Sigmoid colon (tissue), 7 donors: ENCODE results near the gene NMRAL1. TPM values are rescaled to one million over a fixed set of nuclear protein-coding genes. Genes with fewer than 3 reads are reported as not detected.

ENCODE experiments used
- DNase-seq: peaks from one replicate; pipeline ENCODE4 v3.0.0-alpha.2; 2019
- H3K27ac ChIP-seq, 4 donors: fragments of 200-600 bp; sonication (generic); one replicate each; pipeline ENCODE4 v1.5.1; 2016 to 2019; ENCODE audit warnings: mild to moderate bottlenecking in 1 of 4
- H3K27me3 ChIP-seq, 3 donors: fragments of 200-600 bp; sonication (generic); one replicate each; pipeline ENCODE4 v1.5.1; 2019; ENCODE audit warnings: mild to moderate bottlenecking in 1 of 3
- H3K36me3 ChIP-seq, 4 donors: fragments of 200-600 bp; sonication (generic); one replicate each; pipeline ENCODE4 v1.5.1; 2016 to 2019
- H3K4me1 ChIP-seq, 4 donors: fragments of 200-600 bp; sonication (generic); one replicate each; pipeline ENCODE4 v1.5.1; 2017 to 2019
- H3K4me3 ChIP-seq, 4 donors: fragments of 200-600 bp; sonication (generic); one replicate each; pipeline ENCODE4 v1.5.1; 2017 to 2019; ENCODE audit warnings: mild to moderate bottlenecking in 2 of 4, moderate library complexity in 1 of 4
- H3K9me3 ChIP-seq, 4 donors: fragments of 200-600 bp in 3 of 4; sonication (generic) in 3 of 4; one replicate each; pipeline versions ENCODE4 v1.5.1 to v1.6.1; 2013 to 2019
- EP300 ChIP-seq, 4 donors: sonication (generic); formaldehyde crosslinking; IDR thresholded peaks; one replicate each; pipeline ENCODE4 v1.6.1; 2017; ENCODE audit warnings: antibody characterized with exemption in 4 of 4
- POLR2A ChIP-seq, 2 donors: fragments of 450-650 bp; IDR thresholded peaks; one replicate each; pipeline ENCODE4 v1.6.1; 2016; ENCODE audit warnings: antibody characterized with exemption in 2 of 2, mild to moderate bottlenecking in 2 of 2, moderate library complexity in 2 of 2
- POLR2AphosphoS5 ChIP-seq, 4 donors: sonication (generic); formaldehyde crosslinking; IDR thresholded peaks; one replicate each; pipeline ENCODE4 v1.6.1; 2017; ENCODE audit warnings: antibody characterized with exemption in 4 of 4
- WGBS, 2 donors: extraction: QIAGEN DNeasy Blood & Tissue Kit; methylation state at CpG; one replicate each; pipeline ENCODE4 v1.1.7; 2013; 5-methylcytosine and 5-hydroxymethylcytosine counted together
- intact Hi-C: fragments of 100-400 bp; cut with DNase I; formaldehyde crosslinking; loops from one replicate; pipeline ENCODE4 v1.15.1; 2023
- polyA plus RNA-seq, 3 donors: library from polyadenylated mRNA; stranded (reverse); fragments of 200-250 nt; gene quantifications; one replicate each; pipeline ENCODE4 v1.2.3, GENCODE V29; 2013
- total RNA-seq, 4 donors: library from RNA; depleted of rRNA; stranded (reverse); fragments of >200 nt; gene quantifications; one replicate each; pipeline ENCODE4 v1.1.0, GENCODE V29; 2016
- TF ChIP-seq, protein P1 (sequence below), 4 experiments: fragments of 450-650 bp in 3 of 4; fragments of 200-600 bp in 1 of 4; IDR thresholded peaks; one replicate each; pipeline ENCODE4 v1.5.1; 2016 to 2019; ENCODE audit warnings: antibody characterized with exemption in 4 of 4, mild to moderate bottlenecking in 3 of 4, moderate library complexity in 2 of 4
- donor health status: healthy with polysubstance abuse.
- donor health status: Bipolar disorder and iron deficiency.
- donor health status: healthy.

NMRAL1 gene
- total and polyA plus RNA-seq, 7 donors: 24.8 to 62.3 (median 46.8) TPM

DNA sequence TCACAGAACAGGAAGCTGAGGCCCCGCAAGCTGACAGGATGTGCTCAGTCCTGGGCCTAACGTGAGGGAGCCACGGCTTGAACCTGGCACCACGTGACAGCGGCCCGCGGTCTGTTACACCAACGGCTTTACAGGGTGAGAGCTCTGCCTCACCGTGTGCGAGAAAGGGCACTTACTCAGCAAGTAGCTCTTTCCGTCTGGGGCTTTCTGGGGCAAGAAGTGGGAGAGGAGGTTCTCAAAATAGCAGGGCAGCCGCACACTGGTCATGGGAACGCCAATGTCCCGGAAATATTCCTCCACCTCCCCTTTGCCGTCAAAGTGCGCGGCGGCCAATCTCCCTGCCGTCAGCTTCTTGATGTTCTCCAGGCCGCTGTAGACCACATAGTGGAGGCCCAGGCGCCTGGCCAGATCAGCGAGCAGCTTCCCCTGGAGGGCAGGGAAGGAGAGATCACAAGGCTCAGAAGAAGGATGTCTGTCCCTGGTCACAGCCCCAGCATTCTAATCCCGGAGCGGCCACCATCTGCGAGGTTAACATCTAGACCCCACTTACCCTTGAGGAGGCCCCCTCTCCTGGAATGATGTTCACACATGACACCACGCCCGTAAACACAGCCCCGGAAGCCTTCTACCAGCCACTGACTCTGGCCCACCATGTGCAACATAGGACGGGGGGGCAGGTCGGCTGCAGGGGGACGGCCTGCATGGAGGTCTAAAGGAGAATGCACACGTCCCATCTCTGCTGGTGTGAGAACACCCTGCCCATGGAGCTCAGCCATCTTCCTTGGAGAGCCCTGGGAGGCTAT lies 8.2 kb downstream of the NMRAL1 start:
- H3K27ac ChIP-seq: peak overlapping the region in 1 of 4 donors; percentile 55
- TF ChIP-seq, protein P1, sequence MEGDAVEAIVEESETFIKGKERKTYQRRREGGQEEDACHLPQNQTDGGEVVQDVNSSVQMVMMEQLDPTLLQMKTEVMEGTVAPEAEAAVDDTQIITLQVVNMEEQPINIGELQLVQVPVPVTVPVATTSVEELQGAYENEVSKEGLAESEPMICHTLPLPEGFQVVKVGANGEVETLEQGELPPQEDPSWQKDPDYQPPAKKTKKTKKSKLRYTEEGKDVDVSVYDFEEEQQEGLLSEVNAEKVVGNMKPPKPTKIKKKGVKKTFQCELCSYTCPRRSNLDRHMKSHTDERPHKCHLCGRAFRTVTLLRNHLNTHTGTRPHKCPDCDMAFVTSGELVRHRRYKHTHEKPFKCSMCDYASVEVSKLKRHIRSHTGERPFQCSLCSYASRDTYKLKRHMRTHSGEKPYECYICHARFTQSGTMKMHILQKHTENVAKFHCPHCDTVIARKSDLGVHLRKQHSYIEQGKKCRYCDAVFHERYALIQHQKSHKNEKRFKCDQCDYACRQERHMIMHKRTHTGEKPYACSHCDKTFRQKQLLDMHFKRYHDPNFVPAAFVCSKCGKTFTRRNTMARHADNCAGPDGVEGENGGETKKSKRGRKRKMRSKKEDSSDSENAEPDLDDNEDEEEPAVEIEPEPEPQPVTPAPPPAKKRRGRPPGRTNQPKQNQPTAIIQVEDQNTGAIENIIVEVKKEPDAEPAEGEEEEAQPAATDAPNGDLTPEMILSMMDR (IDR thresholded peaks at IDR 0.05): no peak
- TF ChIP-seq POLR2AphosphoS5 (IDR thresholded peaks at IDR 0.05): peak in 2 of 4 donors; percentile 42 to 61
- no peak for TF ChIP-seq POLR2A (IDR thresholded peaks at IDR 0.05)
- no peak for TF ChIP-seq EP300 (IDR thresholded peaks at IDR 0.05)
- intact Hi-C loops: no loop called here

DNA sequence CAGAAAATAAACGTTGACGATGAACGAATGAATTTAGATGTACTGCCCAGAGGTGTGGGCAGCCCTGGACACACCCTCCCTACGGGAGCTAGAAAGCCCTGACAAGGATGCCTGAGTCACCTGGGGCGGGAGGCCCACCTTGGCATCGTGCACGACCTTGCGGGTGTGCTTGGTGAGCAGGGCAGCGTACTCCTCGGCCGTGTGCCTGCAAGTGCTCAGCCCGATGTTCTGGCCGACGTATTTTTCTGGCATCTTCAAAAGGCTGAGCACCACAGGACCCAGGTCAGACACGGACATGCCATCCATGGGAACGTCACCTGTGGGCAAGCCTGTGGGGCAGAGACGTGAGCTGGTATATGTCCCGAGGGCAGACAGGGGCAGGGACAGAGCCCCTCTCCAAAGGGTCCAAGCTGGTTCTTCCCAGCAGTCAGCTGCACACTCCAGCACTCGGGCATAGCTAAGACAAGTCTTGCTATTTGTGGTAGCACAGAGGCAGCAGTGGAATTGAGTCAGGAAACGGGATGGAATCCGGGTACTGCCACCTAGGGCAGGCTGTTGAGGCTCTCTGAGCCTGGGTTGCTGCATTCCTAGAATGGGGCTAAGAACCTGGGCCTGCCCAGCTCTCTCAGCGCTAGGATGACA lies 10.8 kb downstream of the NMRAL1 start:
- 84 to 91% methylated on average over 22 of the region's 22 CpGs for WGBS, 2 donors
- no peak overlapping the region for H3K4me3 ChIP-seq
- H3K36me3 ChIP-seq: peaks cover 0 to 45% (median 12%) of the 10 kb centered on the region in 4 donors
- TF ChIP-seq, protein P1 (IDR thresholded peaks at IDR 0.05): no peak
- no peak for TF ChIP-seq EP300 (IDR thresholded peaks at IDR 0.05)
- TF ChIP-seq POLR2A (IDR thresholded peaks at IDR 0.05): no peak
- TF ChIP-seq POLR2AphosphoS5 (IDR thresholded peaks at IDR 0.05): no peak
- intact Hi-C loops: no loop called here
- no peak for DNase-seq
- H3K27me3 ChIP-seq: no peaks in the 10 kb centered on the region
- no peaks in the 10 kb centered on the region for H3K9me3 ChIP-seq
- no peaks in the 10 kb centered on the region for H3K4me1 ChIP-seq
- no peak overlapping the region for H3K27ac ChIP-seq

More for the DNA sequence above, 8.2 kb downstream of the NMRAL1 start:
- H3K4me3 ChIP-seq: no peak overlapping the region
- WGBS, 2 donors: 86 to 92% methylated on average over 32 of the region's 32 CpGs
- H3K4me1 ChIP-seq: no peaks in the 10 kb centered on the region
- H3K9me3 ChIP-seq: no peaks in the 10 kb centered on the region
- no peak for DNase-seq
- no peaks in the 10 kb centered on the region for H3K27me3 ChIP-seq
- H3K36me3 ChIP-seq: peaks cover 0 to 55% (median 22%) of the 10 kb centered on the region in 4 donors

DNA sequence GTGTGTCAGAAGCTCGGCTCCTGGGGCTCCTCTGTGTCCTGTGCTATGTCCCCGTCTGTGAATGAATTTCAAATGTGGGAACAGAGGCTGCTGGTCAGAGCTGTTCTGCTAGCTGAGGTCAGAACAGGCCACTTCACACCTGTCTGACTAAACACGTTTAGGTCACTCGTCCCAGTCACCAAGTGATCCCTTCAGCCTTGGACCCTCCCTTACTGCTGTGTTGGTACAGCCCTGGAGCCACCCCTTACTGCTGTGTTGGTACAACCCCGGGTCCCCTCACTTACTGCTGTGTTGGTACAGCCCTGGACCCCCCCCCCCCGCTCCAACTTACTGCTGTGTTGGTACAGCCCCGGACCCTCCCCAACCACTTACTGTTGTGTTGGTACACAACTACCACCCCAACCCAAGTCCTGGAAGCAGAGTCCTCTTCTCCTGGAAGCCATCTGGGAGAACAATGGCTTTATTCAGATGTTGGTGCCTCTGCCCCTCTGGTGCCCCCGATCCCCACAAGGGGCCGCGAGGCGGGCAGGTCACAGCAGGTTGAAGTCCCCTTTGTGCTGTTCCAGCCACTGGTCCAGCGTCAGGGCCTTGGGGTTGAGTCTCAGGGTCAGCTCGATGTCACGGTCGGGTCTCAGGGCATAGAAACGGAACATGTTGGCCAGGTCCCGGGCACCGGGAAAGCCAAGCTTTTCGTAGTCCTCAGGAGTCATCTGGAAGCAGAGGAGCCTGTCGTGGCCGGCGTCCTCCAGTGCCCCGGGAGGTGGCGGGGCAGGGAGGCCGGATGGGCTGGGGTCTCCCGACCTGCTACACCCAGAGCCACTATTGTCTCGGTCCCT lies 13.0 kb downstream of the NMRAL1 start:
- no peak overlapping the region for H3K27ac ChIP-seq
- no peak for DNase-seq
- H3K9me3 ChIP-seq: no peaks in the 10 kb centered on the region
- TF ChIP-seq EP300 (IDR thresholded peaks at IDR 0.05) (no peak), POLR2A (IDR thresholded peaks at IDR 0.05) (no peak), POLR2AphosphoS5 (IDR thresholded peaks at IDR 0.05) (no peak)
- TF ChIP-seq, protein P1 (IDR thresholded peaks at IDR 0.05): no peak
- intact Hi-C loops: no loop called here
- H3K36me3 ChIP-seq: peaks cover 12 to 55% (median 18%) of the 10 kb centered on the region in 4 donors
- 86 to 90% methylated on average over 27 of the region's 27 CpGs for WGBS, 2 donors
- H3K4me1 ChIP-seq: no peaks in the 10 kb centered on the region
- no peak overlapping the region for H3K4me3 ChIP-seq
- no peaks in the 10 kb centered on the region for H3K27me3 ChIP-seq

DNA sequence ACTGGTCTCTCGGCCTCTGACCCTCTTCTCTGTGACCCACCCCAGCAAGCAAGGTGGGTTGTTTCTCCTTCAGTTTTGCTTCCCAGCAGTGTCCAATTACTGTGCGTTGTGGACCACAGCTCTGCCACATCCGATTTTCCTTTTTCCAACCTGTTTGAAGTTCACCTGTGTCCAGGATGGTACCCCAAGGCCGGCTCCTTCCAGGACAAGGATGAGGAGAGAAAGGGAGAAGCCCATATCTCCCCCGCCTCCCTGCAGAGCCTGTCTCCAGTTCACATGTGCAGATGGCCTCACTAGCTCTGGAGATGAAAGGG lies 13.5 kb downstream of the NMRAL1 start:
- Histone ChIP-seq H3K36me3 (peaks cover 11 to 55% (median 18%) of the 10 kb centered on the region in 4 donors), H3K4me1 (no peaks in the 10 kb centered on the region), H3K9me3 (no peaks in the 10 kb centered on the region), H3K4me3 (no peak overlapping the region), H3K27me3 (no peaks in the 10 kb centered on the region), H3K27ac (no peak overlapping the region)
- TF ChIP-seq POLR2A (IDR thresholded peaks at IDR 0.05) (no peak), POLR2AphosphoS5 (IDR thresholded peaks at IDR 0.05) (no peak), EP300 (IDR thresholded peaks at IDR 0.05) (no peak)
- TF ChIP-seq, protein P1 (IDR thresholded peaks at IDR 0.05): no peak
- intact Hi-C loops: no loop called here
- WGBS, 2 donors: 89 to 93% methylated on average over 5 of the region's 5 CpGs
- no peak for DNase-seq
